ENCODE data around the gene ANXA9.

Gene ANXA9

GRCh38 chr1:150967936-150968335, 14.2 kb upstream of the ANXA9 start:
- no peaks in the 10 kb centered on the region for H3K27me3 ChIP-seq (ENCODE audit: insufficient read depth, low read length)
- H3K36me3 ChIP-seq (ENCODE audit: insufficient read depth, low read depth, low read length), result peaks cover 61% of the 10 kb centered on the region
- H3K4me1 ChIP-seq (ENCODE audit: insufficient read depth, low read length), result peaks cover 21% of the 10 kb centered on the region
- no peak overlapping the region for H3K27ac ChIP-seq (ENCODE audit: low read length)
- no peak overlapping the region for H3K9ac ChIP-seq (ENCODE audit: low read depth, low read length)
- no peaks in the 10 kb centered on the region for H3K9me3 ChIP-seq (ENCODE audit: insufficient read depth, low read depth, low read length)
- no peak overlapping the region for H3K4me3 ChIP-seq (ENCODE audit: low read length)

GRCh38 chr1:150968491-150968890, 13.6 kb upstream of the ANXA9 start:
- H3K27ac ChIP-seq (ENCODE audit: low read length), result no peak overlapping the region
- peaks cover 55% of the 10 kb centered on the region for H3K36me3 ChIP-seq (ENCODE audit: insufficient read depth, low read depth, low read length)
- H3K4me1 ChIP-seq (ENCODE audit: insufficient read depth, low read length), result peaks cover 21% of the 10 kb centered on the region
- H3K4me3 ChIP-seq (ENCODE audit: low read length), result no peak overlapping the region
- H3K9ac ChIP-seq (ENCODE audit: low read depth, low read length), result no peak overlapping the region
- no peaks in the 10 kb centered on the region for H3K9me3 ChIP-seq (ENCODE audit: insufficient read depth, low read depth, low read length)
- no peaks in the 10 kb centered on the region for H3K27me3 ChIP-seq (ENCODE audit: insufficient read depth, low read length)

GRCh38 chr1:150969626-150970025, 12.5 kb upstream of the ANXA9 start:
- Histone ChIP-seq H3K36me3 (ENCODE audit: insufficient read depth, low read depth, low read length) (peaks cover 44% of the 10 kb centered on the region), H3K4me1 (ENCODE audit: insufficient read depth, low read length) (peaks cover 21% of the 10 kb centered on the region), H3K27ac (ENCODE audit: low read length) (no peak overlapping the region), H3K9ac (ENCODE audit: low read depth, low read length) (no peak overlapping the region), H3K9me3 (ENCODE audit: insufficient read depth, low read depth, low read length) (no peaks in the 10 kb centered on the region), H3K4me3 (ENCODE audit: low read length) (no peak overlapping the region), H3K27me3 (ENCODE audit: insufficient read depth, low read length) (no peaks in the 10 kb centered on the region)

GRCh38 chr1:150970808-150971582, 11.1 kb upstream of the ANXA9 start:
- H3K9ac ChIP-seq (ENCODE audit: low read depth, low read length), result peak overlapping the region; percentile 94
- H3K27ac ChIP-seq (ENCODE audit: low read length), result peak overlapping the region; percentile 72
- peaks cover 30% of the 10 kb centered on the region for H3K36me3 ChIP-seq (ENCODE audit: insufficient read depth, low read depth, low read length)
- peaks cover 23% of the 10 kb centered on the region for H3K4me1 ChIP-seq (ENCODE audit: insufficient read depth, low read length)
- H3K27me3 ChIP-seq (ENCODE audit: insufficient read depth, low read length), result no peaks in the 10 kb centered on the region; the same call in 1 of the 2 replicates
- H3K9me3 ChIP-seq (ENCODE audit: insufficient read depth, low read depth, low read length), result no peaks in the 10 kb centered on the region
- H3K4me3 ChIP-seq (ENCODE audit: low read length), result peak overlapping the region; percentile 97

GRCh38 chr1:150971583-150972416, 10.3 kb upstream of the ANXA9 start:
- Histone ChIP-seq H3K4me1 (ENCODE audit: insufficient read depth, low read length) (peaks cover 30% of the 10 kb centered on the region), H3K27ac (ENCODE audit: low read length) (peak overlapping the region; percentile 43), H3K36me3 (ENCODE audit: insufficient read depth, low read depth, low read length) (peaks cover 22% of the 10 kb centered on the region), H3K9me3 (ENCODE audit: insufficient read depth, low read depth, low read length) (no peaks in the 10 kb centered on the region), H3K9ac (ENCODE audit: low read depth, low read length) (peak overlapping the region; percentile 94), H3K4me3 (ENCODE audit: low read length) (peak overlapping the region; percentile 97), H3K27me3 (ENCODE audit: insufficient read depth, low read length) (no peaks in the 10 kb centered on the region; the same call in 1 of the 2 replicates)

- no peaks in the 10 kb centered on the region; the same call in 1 of the 2 replicates for H3K27me3 ChIP-seq (ENCODE audit: insufficient read depth, low read length)
- peak overlapping the region; percentile 97 for H3K4me3 ChIP-seq (ENCODE audit: low read length)
Measured at GRCh38 chr1:150972417-150972940, 9.6 kb upstream of the ANXA9 start.

GRCh38 chr1:150973258-150973835, 8.7 kb upstream of the ANXA9 start:
- Histone ChIP-seq H3K27ac (ENCODE audit: low read length) (no peak overlapping the region), H3K4me3 (ENCODE audit: low read length) (peak overlapping the region; percentile 97), H3K9me3 (ENCODE audit: insufficient read depth, low read depth, low read length) (no peaks in the 10 kb centered on the region), H3K27me3 (ENCODE audit: insufficient read depth, low read length) (no peaks in the 10 kb centered on the region; the same call in 1 of the 2 replicates), H3K9ac (ENCODE audit: low read depth, low read length) (peak overlapping the region; percentile 94), H3K4me1 (ENCODE audit: insufficient read depth, low read length) (peaks cover 39% of the 10 kb centered on the region), H3K36me3 (ENCODE audit: insufficient read depth, low read depth, low read length) (peaks cover 7% of the 10 kb centered on the region)

More at GRCh38 chr1:150972417-150972940, 9.6 kb upstream of the ANXA9 start:
- Histone ChIP-seq H3K4me1 (ENCODE audit: insufficient read depth, low read length) (peaks cover 37% of the 10 kb centered on the region), H3K27ac (ENCODE audit: low read length) (peak overlapping the region; percentile 43), H3K36me3 (ENCODE audit: insufficient read depth, low read depth, low read length) (peaks cover 16% of the 10 kb centered on the region), H3K9ac (ENCODE audit: low read depth, low read length) (peak overlapping the region; percentile 94; the same call in 1 of the 2 replicates), H3K9me3 (ENCODE audit: insufficient read depth, low read depth, low read length) (no peaks in the 10 kb centered on the region)

- H3K27me3 ChIP-seq (ENCODE audit: insufficient read depth, low read length), result no peaks in the 10 kb centered on the region; the same call in 1 of the 2 replicates
- peak overlapping the region; percentile 97 for H3K4me3 ChIP-seq (ENCODE audit: low read length)
- H3K9ac ChIP-seq (ENCODE audit: low read depth, low read length), result peak overlapping the region; percentile 94
- H3K9me3 ChIP-seq (ENCODE audit: insufficient read depth, low read depth, low read length), result no peaks in the 10 kb centered on the region
- H3K36me3 ChIP-seq (ENCODE audit: insufficient read depth, low read depth, low read length), result peaks cover under 1% of the 10 kb centered on the region; the same call in 1 of the 2 replicates
- peaks cover 41% of the 10 kb centered on the region for H3K4me1 ChIP-seq (ENCODE audit: insufficient read depth, low read length)
- no peak overlapping the region for H3K27ac ChIP-seq (ENCODE audit: low read length)
Measured at GRCh38 chr1:150973836-150974579, 8.1 kb upstream of the ANXA9 start.

GRCh38 chr1:150974580-150975478, 7.3 kb upstream of the ANXA9 start, which contains the start of gene CERS2:
TSS of gene CERS2 (minus strand) at chr1:150974835. CDS start at chr1:150969090, 5,745 bp downstream.
- H3K36me3 ChIP-seq (ENCODE audit: insufficient read depth, low read depth, low read length), result no peaks in the 10 kb centered on the region
- peak within 1 kb of the TSS; percentile 94 for H3K9ac ChIP-seq (ENCODE audit: low read depth, low read length)
- H3K4me1 ChIP-seq (ENCODE audit: insufficient read depth, low read length), result peaks cover 46% of the 10 kb centered on the region
- H3K9me3 ChIP-seq (ENCODE audit: insufficient read depth, low read depth, low read length), result no peaks in the 10 kb centered on the region
- H3K27me3 ChIP-seq (ENCODE audit: insufficient read depth, low read length), result no peaks in the 10 kb centered on the region; the same call in 1 of the 2 replicates
- no peak within 1 kb of the TSS for H3K27ac ChIP-seq (ENCODE audit: low read length)
- H3K4me3 ChIP-seq (ENCODE audit: low read length), result peak within 1 kb of the TSS; percentile 97

- peaks cover 44% of the 10 kb centered on the region for H3K4me1 ChIP-seq (ENCODE audit: insufficient read depth, low read length)
- H3K27ac ChIP-seq (ENCODE audit: low read length), result no peak overlapping the region
- peak overlapping the region; percentile 42; the same call in 1 of the 2 replicates for H3K9ac ChIP-seq (ENCODE audit: low read depth, low read length)
Measured at GRCh38 chr1:150976401-150976821, 5.7 kb upstream of the ANXA9 start.

More at GRCh38 chr1:150976401-150976821, 5.7 kb upstream of the ANXA9 start:
- H3K36me3 ChIP-seq (ENCODE audit: insufficient read depth, low read depth, low read length), result no peaks in the 10 kb centered on the region
- H3K27me3 ChIP-seq (ENCODE audit: insufficient read depth, low read length), result no peaks in the 10 kb centered on the region; the same call in 1 of the 2 replicates
- H3K9me3 ChIP-seq (ENCODE audit: insufficient read depth, low read depth, low read length), result no peaks in the 10 kb centered on the region
- H3K4me3 ChIP-seq (ENCODE audit: low read length), result peak overlapping the region; percentile 40; the same call in 1 of the 2 replicates

All from iPS-20b (cell line).